Ovary (tissue), 3 donors: ENCODE data around the gene STK33.

Experiments
- CTCF ChIP-seq, 3 donors: fragments of 450-650 bp in 2 of 3; fragments of 200-600 bp in 1 of 3; IDR thresholded peaks; one replicate each; pipeline versions ENCODE4 v1.5.1 to v1.8.0; 2016 to 2022; ENCODE audit warnings: antibody characterized with exemption in 3 of 3, mild to moderate bottlenecking in 1 of 3
- POLR2A ChIP-seq: fragments of 450-650 bp; IDR thresholded peaks from one replicate; pipeline ENCODE4 v1.6.1; 2017; ENCODE audit warnings: antibody characterized with exemption, mild to moderate bottlenecking, moderate library complexity
- donor health status: DM: no; HTN: no; CAD: no.

GRCh38 chr11:8354622-8355415, 239.2 kb downstream of the STK33 start:
- no peak for TF ChIP-seq CTCF (IDR thresholded peaks at IDR 0.05)
- no peak for TF ChIP-seq POLR2A
